KG1 (cell line): ENCODE data around the gene UBXN4.
"Not testable (repeated sequence)": the region's sequence is repeated elsewhere in the genome, so short reads cannot be mapped to it uniquely, and the experiment has no call there.

Experiments used
- DNase-seq: peaks from one replicate; lab custom pipeline; 2025; lab: John Stamatoyannopoulos, UW

The UBXN4 gene, protein sequence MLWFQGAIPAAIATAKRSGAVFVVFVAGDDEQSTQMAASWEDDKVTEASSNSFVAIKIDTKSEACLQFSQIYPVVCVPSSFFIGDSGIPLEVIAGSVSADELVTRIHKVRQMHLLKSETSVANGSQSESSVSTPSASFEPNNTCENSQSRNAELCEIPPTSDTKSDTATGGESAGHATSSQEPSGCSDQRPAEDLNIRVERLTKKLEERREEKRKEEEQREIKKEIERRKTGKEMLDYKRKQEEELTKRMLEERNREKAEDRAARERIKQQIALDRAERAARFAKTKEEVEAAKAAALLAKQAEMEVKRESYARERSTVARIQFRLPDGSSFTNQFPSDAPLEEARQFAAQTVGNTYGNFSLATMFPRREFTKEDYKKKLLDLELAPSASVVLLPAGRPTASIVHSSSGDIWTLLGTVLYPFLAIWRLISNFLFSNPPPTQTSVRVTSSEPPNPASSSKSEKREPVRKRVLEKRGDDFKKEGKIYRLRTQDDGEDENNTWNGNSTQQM

GRCh38 chr2:135741395-135742324 is at the start of gene UBXN4:
Gene UBXN4, plus strand, starts transcription at chr2:135741855. Its CDS starts 75 bp downstream, at chr2:135741930.
- DNase-seq = peak; percentile 93

- no peak for DNase-seq
Measured at GRCh38 chr2:135694711-135695110, 46.9 kb upstream of the UBXN4 start.

GRCh38 chr2:135698838-135699237 is 42.8 kb upstream of the UBXN4 start:
- no peak for DNase-seq

DNA sequence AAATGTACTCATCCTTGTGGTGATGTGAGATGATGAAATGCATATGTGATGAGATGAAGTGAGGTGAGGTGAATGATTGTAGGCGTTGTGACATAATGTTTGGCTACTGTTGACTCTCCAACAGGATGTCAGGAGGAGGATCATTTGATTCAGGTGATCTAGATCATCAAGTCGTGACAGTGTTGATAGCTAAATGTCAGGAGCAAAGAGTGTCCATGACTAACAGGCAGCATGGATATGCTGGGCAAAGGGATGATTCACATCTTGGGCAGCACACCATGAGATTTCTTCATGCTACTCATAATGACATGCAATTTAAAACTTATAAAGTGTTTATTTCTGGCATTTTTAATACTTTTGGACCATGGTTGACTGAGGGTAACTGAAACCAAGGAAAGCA is 40.2 kb upstream of the UBXN4 start:
- DNase-seq = no peak

DNA sequence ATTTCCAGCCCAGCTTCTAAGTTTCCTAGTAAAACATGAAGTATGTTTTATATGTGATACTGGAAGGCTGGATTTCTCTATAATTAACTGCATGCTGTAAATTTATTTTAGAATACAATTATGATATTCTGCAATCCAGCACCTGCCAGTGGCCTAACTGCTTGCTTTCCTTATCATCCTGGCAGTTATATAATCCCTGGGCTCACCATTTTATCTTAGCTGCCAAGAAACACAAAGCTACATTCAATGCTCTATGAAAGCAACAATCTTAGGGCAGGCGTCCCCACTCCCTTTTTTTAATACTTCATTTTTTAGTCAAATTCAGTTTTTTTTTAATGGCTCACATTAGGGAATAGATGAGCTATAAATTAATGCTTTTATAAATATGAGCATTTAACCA is 38.4 kb upstream of the UBXN4 start:
- no peak for DNase-seq

DNA sequence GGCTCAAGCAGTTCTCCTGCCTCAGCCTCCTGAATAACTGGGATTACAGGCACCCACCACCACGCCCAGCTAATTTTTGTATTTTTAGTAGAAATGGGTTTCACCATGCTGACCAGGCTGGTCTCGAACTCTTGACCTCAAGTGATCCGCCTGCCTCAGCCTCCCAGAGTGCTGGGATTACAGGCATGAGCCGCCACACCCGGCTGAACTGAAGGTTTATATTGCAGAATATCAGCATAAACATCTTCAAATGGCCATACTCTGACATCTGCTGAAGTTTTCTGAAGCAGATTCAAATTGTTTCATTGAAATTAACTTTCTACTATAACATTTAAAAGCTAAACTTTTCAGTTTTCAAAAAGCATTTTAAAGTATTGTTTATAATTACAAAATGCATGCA is 37.6 kb upstream of the UBXN4 start:
- not testable (repeated sequence) for DNase-seq

DNA sequence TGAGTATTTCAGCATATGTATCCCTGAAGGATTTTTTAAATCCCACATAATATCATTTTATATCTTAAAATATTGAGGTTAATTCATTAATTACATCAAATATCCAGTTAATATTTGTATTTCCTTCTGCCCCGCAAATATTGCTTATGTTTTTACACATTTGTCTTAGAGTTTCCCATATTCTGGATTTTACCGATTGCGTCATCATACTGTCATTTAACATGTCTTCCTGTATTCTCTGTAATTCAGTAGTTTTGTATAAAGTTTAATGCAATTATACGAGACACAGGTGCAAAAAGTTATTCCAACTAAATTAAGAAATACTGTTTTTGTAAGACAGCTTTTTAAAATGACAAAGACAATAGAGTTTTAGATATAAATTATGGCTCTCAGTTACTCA is 33.5 kb upstream of the UBXN4 start:
- DNase-seq = no peak

GRCh38 chr2:135709992-135710391 is 31.7 kb upstream of the UBXN4 start:
- peak; percentile 5 for DNase-seq

DNA sequence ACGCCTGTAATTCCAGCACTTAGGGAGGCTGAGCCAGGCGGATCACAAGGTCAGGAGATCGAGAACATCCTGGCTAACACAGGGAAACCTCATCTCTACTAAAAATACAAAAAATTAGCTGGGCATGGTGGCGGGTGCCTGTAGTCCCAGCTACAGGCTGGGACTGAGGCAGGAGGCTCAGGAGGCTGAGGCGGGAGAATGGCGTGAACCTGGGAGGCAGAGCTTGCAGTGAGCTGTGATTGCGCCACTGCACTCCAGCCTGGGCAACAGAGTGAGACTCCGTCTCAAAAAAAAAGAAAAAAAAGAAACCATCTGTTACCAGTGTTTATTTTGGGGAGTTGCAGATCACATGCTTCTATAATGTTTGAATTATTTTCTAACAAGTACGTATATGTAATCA is 26.6 kb upstream of the UBXN4 start:
- DNase-seq = not testable (repeated sequence)

GRCh38 chr2:135728064-135728743 is 13.5 kb upstream of the UBXN4 start:
- no peak for DNase-seq

DNA sequence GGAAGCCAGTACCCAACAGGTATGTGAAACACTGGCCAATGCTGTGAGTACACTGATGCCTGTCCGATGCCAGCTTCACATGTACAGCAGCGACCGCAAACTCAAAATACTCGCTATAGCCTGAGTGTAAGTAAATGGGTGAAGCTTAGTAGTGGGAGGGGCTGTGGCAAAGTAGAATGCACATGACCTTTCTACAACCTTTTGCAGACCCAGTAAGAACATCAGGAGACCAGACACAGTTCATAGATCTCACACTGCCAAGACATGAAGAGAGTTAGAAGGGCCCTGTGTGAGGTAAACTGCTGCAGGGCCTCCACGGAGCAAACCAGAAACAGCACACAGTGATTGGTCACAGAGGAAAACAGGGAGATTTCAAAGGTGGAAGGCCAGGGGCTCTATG is 9.1 kb upstream of the UBXN4 start:
- no peak for DNase-seq

GRCh38 chr2:135733045-135733444 is 8.6 kb upstream of the UBXN4 start:
- DNase-seq = no peak

DNA sequence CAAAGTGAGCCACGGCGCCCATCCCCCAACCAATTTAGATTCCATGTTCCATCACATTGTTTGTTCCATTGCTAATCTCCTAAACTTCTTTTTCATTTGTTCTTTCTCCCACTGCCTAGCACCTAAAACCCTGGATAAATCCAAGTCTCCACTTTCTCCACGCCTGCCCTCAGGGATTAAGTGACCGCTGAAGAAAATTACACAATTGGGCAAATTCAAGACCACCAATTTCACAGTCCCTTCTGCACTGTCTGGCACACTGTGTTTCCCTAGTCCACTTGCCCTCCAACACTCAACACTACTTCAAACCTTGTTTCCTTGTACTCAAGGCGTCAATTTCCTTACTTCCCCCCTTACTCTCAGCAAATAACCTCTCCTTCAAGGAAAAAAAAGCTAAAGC is 5.1 kb upstream of the UBXN4 start:
- no peak for DNase-seq

DNA sequence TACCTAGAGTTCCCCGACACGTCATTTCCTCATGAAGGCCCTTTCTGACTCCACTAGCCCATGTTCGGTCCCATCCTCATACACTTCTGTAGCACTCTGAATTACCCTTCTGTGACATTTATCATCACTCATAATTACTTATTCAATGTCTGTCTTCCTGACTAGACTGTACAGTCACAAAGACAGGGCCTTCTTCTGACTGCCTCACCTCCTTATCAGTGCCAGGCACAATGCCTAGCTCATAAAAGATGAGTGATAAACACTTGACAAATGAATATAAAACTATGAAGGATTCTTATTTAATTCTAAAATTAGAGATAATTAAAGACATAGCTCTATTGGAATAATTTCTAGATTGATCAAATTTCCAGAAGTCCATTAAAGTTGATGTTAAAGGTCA is 1.4 kb upstream of the UBXN4 start:
- DNase-seq = no peak

DNA sequence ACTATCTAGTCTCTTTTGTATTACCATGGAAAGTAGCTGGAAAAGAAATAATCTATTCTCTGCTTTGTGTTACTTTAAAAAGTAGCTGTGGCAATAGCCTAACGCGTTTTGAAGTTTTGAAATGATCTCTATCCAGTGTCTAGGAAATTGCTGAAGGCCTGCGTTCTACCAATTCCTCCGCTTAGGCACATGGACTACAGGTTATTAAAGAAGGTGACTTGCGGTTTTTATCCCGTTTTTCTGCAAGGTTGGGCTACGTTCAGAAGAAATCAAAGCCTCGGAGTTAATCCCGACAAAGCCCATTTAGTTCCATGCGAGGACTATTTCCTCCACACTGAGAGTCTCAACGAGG is 636 bp upstream of the UBXN4 start:
- no peak for DNase-seq

DNA sequence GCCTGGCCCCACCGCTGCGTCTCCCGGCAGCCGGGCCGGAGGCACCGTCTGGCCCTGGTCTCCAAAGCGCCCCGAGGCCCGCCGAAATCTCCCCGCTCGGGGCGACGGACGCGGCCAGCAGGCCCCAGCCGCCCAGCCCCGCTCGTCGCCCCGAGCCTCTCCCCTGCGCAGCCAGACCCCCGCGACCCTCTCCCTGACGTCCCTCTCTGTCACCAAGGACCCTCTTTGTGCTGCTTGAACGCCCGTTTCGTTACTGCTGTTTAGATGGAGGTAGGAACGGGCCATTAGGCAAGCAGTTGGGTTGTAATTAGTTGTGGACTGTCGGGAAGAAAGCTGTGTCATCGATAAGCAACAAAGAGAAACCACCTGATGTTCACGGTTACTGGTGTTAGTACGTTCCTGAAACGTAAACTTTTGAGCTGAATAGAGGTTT is 686 bp downstream of the UBXN4 start:
- no peak for DNase-seq

DNA sequence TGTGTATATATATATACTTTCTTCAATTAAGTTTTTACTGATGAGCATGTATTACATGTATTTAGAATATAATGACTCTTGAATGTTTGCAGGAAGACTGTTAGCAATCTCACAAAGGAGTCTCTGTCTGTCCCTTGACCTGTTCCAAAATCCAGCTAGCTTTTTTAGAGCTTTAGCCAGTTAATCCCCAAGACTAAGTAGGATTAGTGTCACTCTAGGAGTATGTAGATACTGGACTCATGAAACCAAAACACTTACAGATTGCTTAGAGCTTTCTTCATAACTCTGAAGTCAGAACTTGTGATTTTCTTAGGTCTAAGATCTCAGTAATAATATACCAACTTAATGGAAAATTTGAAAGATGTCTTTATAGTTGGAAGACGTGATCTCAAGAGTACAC is 2.2 kb downstream of the UBXN4 start:
- no peak for DNase-seq

DNA sequence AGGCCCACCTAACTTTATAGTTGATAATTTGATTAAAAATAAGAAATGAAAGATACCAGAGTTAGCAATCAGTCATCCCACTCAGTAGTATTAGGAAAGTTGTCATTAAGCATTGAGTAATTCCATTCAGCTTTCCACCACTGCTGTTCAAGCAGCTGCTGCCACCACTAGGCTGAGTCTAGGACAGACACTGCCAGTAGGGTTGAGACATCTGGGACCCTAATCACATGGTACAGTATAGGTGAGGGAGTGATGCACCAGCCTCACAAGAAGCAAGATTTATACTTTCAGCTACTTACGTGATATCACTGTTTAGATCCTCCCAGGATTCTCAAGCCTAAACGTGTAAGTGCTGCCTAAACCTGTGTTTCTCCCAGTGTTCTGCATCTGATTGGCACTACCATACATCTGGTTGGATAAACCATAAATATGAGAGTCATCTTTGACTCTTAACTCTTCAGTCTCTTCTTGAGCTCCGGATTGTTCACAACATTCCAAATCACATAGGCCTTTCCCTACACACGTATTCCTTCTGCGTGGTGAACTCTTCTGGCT is 3.2 kb downstream of the UBXN4 start:
- DNase-seq = no peak

GRCh38 chr2:135745545-135745944 is 3.9 kb downstream of the UBXN4 start:
- no peak for DNase-seq

GRCh38 chr2:135755573-135755972 is 13.9 kb downstream of the UBXN4 start:
- DNase-seq = no peak

DNA sequence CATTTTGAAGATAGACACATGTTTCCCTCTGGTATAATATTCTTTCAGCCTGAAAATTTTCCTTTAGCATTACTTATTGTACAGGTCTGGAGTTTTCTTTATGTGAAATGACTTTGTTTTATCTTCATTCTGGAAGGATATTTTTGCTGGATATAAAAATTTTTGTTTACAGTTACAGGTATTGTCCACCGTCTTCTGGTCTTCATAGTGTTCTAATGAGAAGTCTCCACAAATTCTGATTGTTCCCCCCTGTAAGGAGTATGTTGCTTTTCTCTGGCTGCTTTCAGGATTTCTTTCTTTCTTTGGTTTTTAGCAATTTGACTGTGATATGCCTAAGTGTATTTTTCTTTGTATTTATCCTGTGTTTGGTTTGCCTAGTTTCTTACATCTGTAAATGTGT is 15.0 kb downstream of the UBXN4 start:
- no peak for DNase-seq

DNA sequence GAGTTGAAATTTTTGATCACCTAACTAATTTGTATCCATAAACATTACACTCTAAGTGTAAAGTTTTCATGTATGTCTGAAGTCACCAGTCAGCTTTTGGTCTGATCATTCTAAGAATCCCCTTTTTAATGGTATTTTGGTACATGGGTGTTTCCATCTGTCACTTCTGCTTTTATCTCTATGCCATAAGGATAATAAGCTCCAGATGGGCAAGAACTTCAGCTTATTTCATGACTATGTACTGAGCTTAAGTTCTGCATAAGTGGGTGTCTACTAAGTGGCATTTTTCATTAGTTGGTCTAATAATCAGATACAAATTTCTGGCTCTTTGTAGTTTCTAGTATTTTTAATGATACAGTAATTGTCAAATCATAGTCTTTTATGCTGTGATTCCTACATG is 20.4 kb downstream of the UBXN4 start:
- no peak for DNase-seq
